ENCODE measurements around the gene KLF5.

KLF5 gene

GRCh38 chr13:73061473-73061872 lies 2.7 kb downstream of the KLF5 start:
- Histone ChIP-seq H3K9ac (ENCODE audit: low read depth, low read length) (no peak overlapping the region), H3K9me3 (ENCODE audit: insufficient read depth, low read depth, low read length) (no peaks in the 10 kb centered on the region), H3K4me3 (ENCODE audit: low read length) (peak overlapping the region; percentile 10; the same call in 1 of the 2 replicates), H3K4me1 (ENCODE audit: insufficient read depth, low read length) (peaks cover 26% of the 10 kb centered on the region), H3K27me3 (ENCODE audit: insufficient read depth, low read length) (peaks cover 88% of the 10 kb centered on the region), H3K27ac (ENCODE audit: low read length) (no peak overlapping the region), H3K36me3 (ENCODE audit: insufficient read depth, low read depth, low read length) (no peaks in the 10 kb centered on the region; the same call in 1 of the 2 replicates)

- no peaks in the 10 kb centered on the region; the same call in 1 of the 2 replicates for H3K36me3 ChIP-seq (ENCODE audit: insufficient read depth, low read depth, low read length)
- H3K9me3 ChIP-seq (ENCODE audit: insufficient read depth, low read depth, low read length) = no peaks in the 10 kb centered on the region
- H3K4me1 ChIP-seq (ENCODE audit: insufficient read depth, low read length) = peaks cover 25% of the 10 kb centered on the region
- H3K27me3 ChIP-seq (ENCODE audit: insufficient read depth, low read length) = peaks cover 85% of the 10 kb centered on the region
- no peak overlapping the region; the same call in 1 of the 2 replicates for H3K4me3 ChIP-seq (ENCODE audit: low read length)
- H3K9ac ChIP-seq (ENCODE audit: low read depth, low read length) = no peak overlapping the region
- no peak overlapping the region for H3K27ac ChIP-seq (ENCODE audit: low read length)
These were observed 3.1 kb downstream of the KLF5 start for GRCh38 chr13:73061876-73062275.

GRCh38 chr13:73062468-73062867 lies 3.7 kb downstream of the KLF5 start:
- Histone ChIP-seq H3K27me3 (ENCODE audit: insufficient read depth, low read length) (peaks cover 79% of the 10 kb centered on the region), H3K9me3 (ENCODE audit: insufficient read depth, low read depth, low read length) (no peaks in the 10 kb centered on the region), H3K4me3 (ENCODE audit: low read length) (no peak overlapping the region), H3K27ac (ENCODE audit: low read length) (no peak overlapping the region), H3K36me3 (ENCODE audit: insufficient read depth, low read depth, low read length) (no peaks in the 10 kb centered on the region; the same call in 1 of the 2 replicates), H3K9ac (ENCODE audit: low read depth, low read length) (no peak overlapping the region), H3K4me1 (ENCODE audit: insufficient read depth, low read length) (peaks cover 25% of the 10 kb centered on the region)

GRCh38 chr13:73063166-73063565 lies 4.4 kb downstream of the KLF5 start:
- Histone ChIP-seq H3K27me3 (ENCODE audit: insufficient read depth, low read length) (peaks cover 72% of the 10 kb centered on the region), H3K4me3 (ENCODE audit: low read length) (no peak overlapping the region), H3K9ac (ENCODE audit: low read depth, low read length) (no peak overlapping the region), H3K4me1 (ENCODE audit: insufficient read depth, low read length) (peaks cover 22% of the 10 kb centered on the region), H3K36me3 (ENCODE audit: insufficient read depth, low read depth, low read length) (no peaks in the 10 kb centered on the region; the same call in 1 of the 2 replicates), H3K9me3 (ENCODE audit: insufficient read depth, low read depth, low read length) (no peaks in the 10 kb centered on the region), H3K27ac (ENCODE audit: low read length) (no peak overlapping the region)

GRCh38 chr13:73065036-73065435 lies 6.2 kb downstream of the KLF5 start:
- Histone ChIP-seq H3K27me3 (ENCODE audit: insufficient read depth, low read length) (peaks cover 63% of the 10 kb centered on the region), H3K4me1 (ENCODE audit: insufficient read depth, low read length) (peaks cover 21% of the 10 kb centered on the region), H3K36me3 (ENCODE audit: insufficient read depth, low read depth, low read length) (no peaks in the 10 kb centered on the region; the same call in 1 of the 2 replicates), H3K27ac (ENCODE audit: low read length) (no peak overlapping the region), H3K9me3 (ENCODE audit: insufficient read depth, low read depth, low read length) (no peaks in the 10 kb centered on the region), H3K4me3 (ENCODE audit: low read length) (no peak overlapping the region), H3K9ac (ENCODE audit: low read depth, low read length) (no peak overlapping the region)

- Histone ChIP-seq H3K9ac (ENCODE audit: low read depth, low read length) (no peak overlapping the region), H3K27ac (ENCODE audit: low read length) (no peak overlapping the region), H3K4me1 (ENCODE audit: insufficient read depth, low read length) (peaks cover 23% of the 10 kb centered on the region), H3K9me3 (ENCODE audit: insufficient read depth, low read depth, low read length) (no peaks in the 10 kb centered on the region), H3K27me3 (ENCODE audit: insufficient read depth, low read length) (peaks cover 56% of the 10 kb centered on the region), H3K4me3 (ENCODE audit: low read length) (no peak overlapping the region), H3K36me3 (ENCODE audit: insufficient read depth, low read depth, low read length) (no peaks in the 10 kb centered on the region; the same call in 1 of the 2 replicates)
These were observed 7.0 kb downstream of the KLF5 start for GRCh38 chr13:73065665-73066340.

- Histone ChIP-seq H3K27ac (ENCODE audit: low read length) (no peak overlapping the region), H3K36me3 (ENCODE audit: insufficient read depth, low read depth, low read length) (no peaks in the 10 kb centered on the region; the same call in 1 of the 2 replicates), H3K9ac (ENCODE audit: low read depth, low read length) (no peak overlapping the region), H3K27me3 (ENCODE audit: insufficient read depth, low read length) (peaks cover 22% of the 10 kb centered on the region; the same call in 1 of the 2 replicates), H3K4me3 (ENCODE audit: low read length) (no peak overlapping the region), H3K9me3 (ENCODE audit: insufficient read depth, low read depth, low read length) (no peaks in the 10 kb centered on the region), H3K4me1 (ENCODE audit: insufficient read depth, low read length) (peaks cover 20% of the 10 kb centered on the region)
These were observed 10.5 kb downstream of the KLF5 start for GRCh38 chr13:73069206-73069805.

GRCh38 chr13:73070451-73071098 lies 11.8 kb downstream of the KLF5 start:
- H3K9ac ChIP-seq (ENCODE audit: low read depth, low read length) = no peak overlapping the region
- H3K4me3 ChIP-seq (ENCODE audit: low read length) = no peak overlapping the region
- no peaks in the 10 kb centered on the region for H3K9me3 ChIP-seq (ENCODE audit: insufficient read depth, low read depth, low read length)
- peaks cover 19% of the 10 kb centered on the region; the same call in 1 of the 2 replicates for H3K27me3 ChIP-seq (ENCODE audit: insufficient read depth, low read length)
- no peaks in the 10 kb centered on the region; the same call in 1 of the 2 replicates for H3K36me3 ChIP-seq (ENCODE audit: insufficient read depth, low read depth, low read length)
- H3K4me1 ChIP-seq (ENCODE audit: insufficient read depth, low read length) = peaks cover 22% of the 10 kb centered on the region
- H3K27ac ChIP-seq (ENCODE audit: low read length) = no peak overlapping the region

GRCh38 chr13:73072239-73072900 lies 13.6 kb downstream of the KLF5 start:
- Histone ChIP-seq H3K9me3 (ENCODE audit: insufficient read depth, low read depth, low read length) (no peaks in the 10 kb centered on the region), H3K27me3 (ENCODE audit: insufficient read depth, low read length) (peaks cover 20% of the 10 kb centered on the region; the same call in 1 of the 2 replicates), H3K4me3 (ENCODE audit: low read length) (no peak overlapping the region), H3K27ac (ENCODE audit: low read length) (no peak overlapping the region), H3K9ac (ENCODE audit: low read depth, low read length) (no peak overlapping the region), H3K36me3 (ENCODE audit: insufficient read depth, low read depth, low read length) (no peaks in the 10 kb centered on the region), H3K4me1 (ENCODE audit: insufficient read depth, low read length) (peaks cover 18% of the 10 kb centered on the region)

GRCh38 chr13:73073050-73073449 lies 14.2 kb downstream of the KLF5 start:
- Histone ChIP-seq H3K4me1 (ENCODE audit: insufficient read depth, low read length) (peaks cover 18% of the 10 kb centered on the region), H3K27ac (ENCODE audit: low read length) (no peak overlapping the region), H3K9ac (ENCODE audit: low read depth, low read length) (no peak overlapping the region), H3K4me3 (ENCODE audit: low read length) (no peak overlapping the region), H3K36me3 (ENCODE audit: insufficient read depth, low read depth, low read length) (no peaks in the 10 kb centered on the region), H3K9me3 (ENCODE audit: insufficient read depth, low read depth, low read length) (no peaks in the 10 kb centered on the region), H3K27me3 (ENCODE audit: insufficient read depth, low read length) (peaks cover 20% of the 10 kb centered on the region; the same call in 1 of the 2 replicates)

GRCh38 chr13:73074014-73074413 lies 15.2 kb downstream of the KLF5 start:
- no peak overlapping the region for H3K4me3 ChIP-seq (ENCODE audit: low read length)
- H3K36me3 ChIP-seq (ENCODE audit: insufficient read depth, low read depth, low read length) = no peaks in the 10 kb centered on the region
- no peak overlapping the region for H3K9ac ChIP-seq (ENCODE audit: low read depth, low read length)
- peaks cover 18% of the 10 kb centered on the region for H3K4me1 ChIP-seq (ENCODE audit: insufficient read depth, low read length)
- H3K9me3 ChIP-seq (ENCODE audit: insufficient read depth, low read depth, low read length) = no peaks in the 10 kb centered on the region
- no peak overlapping the region for H3K27ac ChIP-seq (ENCODE audit: low read length)
- peaks cover 20% of the 10 kb centered on the region; the same call in 1 of the 2 replicates for H3K27me3 ChIP-seq (ENCODE audit: insufficient read depth, low read length)
